Vagina (tissue), 2 donors: ENCODE data around the gene SCAF11.

Experiments used
- CTCF ChIP-seq, 3 experiments: fragments of 450-650 bp in 2 of 3; fragments of 200-600 bp in 1 of 3; sonication (generic) in 1 of 3; IDR thresholded peaks; one replicate each; pipeline ENCODE4 v1.5.1; 2017 to 2019; ENCODE audit warnings: antibody characterized with exemption in 3 of 3, mild to moderate bottlenecking in 2 of 3, moderate library complexity in 2 of 3
- POLR2A ChIP-seq, 2 donors: fragments of 450-650 bp; IDR thresholded peaks; one replicate each; pipeline ENCODE4 v1.6.1; 2017; ENCODE audit warnings: antibody characterized with exemption in 2 of 2, mild to moderate bottlenecking in 2 of 2, moderate library complexity in 2 of 2
- POLR2AphosphoS5 ChIP-seq, 2 donors: sonication (generic); formaldehyde crosslinking; IDR thresholded peaks; one replicate each; pipeline ENCODE4 v1.9.0; 2017; ENCODE audit warnings: antibody characterized with exemption in 2 of 2, mild to moderate bottlenecking in 2 of 2, low read depth in 1 of 2; ENCODE audit not compliant: insufficient read depth in 1 of 2

DNA sequence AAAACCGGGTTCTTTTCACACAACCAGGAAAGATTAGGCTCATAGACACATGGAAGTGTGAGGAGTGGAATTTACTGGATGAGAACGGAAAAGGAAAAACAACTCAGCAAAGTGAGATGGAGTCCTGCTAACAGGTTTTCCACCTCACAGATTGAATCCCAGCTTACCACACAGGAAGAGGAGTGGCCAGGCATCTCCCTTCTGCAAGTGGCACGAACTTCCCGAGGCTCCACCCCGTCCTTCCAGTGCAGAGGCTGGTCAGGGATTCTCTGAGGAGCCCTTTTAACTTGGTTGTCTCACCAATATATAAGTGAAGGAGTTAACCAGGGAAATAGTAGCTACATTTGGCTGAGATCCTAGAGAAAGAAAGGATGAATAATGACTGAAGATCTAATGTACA is 102.8 kb downstream of the SCAF11 start:
- TF ChIP-seq CTCF (IDR thresholded peaks at IDR 0.05) (no peak), POLR2AphosphoS5 (IDR thresholded peaks at IDR 0.05; ENCODE audit: insufficient read depth in 1 of 2, low read depth in 1 of 2) (no peak), POLR2A (IDR thresholded peaks at IDR 0.05) (no peak)
